ENCODE data around the gene SUMO3. TPM values are rescaled to one million over a fixed set of nuclear protein-coding genes. Genes with fewer than 3 reads are reported as not detected.

SUMO3 gene
- total RNA-seq, 1 experiment from 2014 or later = 41.4 TPM

DNA sequence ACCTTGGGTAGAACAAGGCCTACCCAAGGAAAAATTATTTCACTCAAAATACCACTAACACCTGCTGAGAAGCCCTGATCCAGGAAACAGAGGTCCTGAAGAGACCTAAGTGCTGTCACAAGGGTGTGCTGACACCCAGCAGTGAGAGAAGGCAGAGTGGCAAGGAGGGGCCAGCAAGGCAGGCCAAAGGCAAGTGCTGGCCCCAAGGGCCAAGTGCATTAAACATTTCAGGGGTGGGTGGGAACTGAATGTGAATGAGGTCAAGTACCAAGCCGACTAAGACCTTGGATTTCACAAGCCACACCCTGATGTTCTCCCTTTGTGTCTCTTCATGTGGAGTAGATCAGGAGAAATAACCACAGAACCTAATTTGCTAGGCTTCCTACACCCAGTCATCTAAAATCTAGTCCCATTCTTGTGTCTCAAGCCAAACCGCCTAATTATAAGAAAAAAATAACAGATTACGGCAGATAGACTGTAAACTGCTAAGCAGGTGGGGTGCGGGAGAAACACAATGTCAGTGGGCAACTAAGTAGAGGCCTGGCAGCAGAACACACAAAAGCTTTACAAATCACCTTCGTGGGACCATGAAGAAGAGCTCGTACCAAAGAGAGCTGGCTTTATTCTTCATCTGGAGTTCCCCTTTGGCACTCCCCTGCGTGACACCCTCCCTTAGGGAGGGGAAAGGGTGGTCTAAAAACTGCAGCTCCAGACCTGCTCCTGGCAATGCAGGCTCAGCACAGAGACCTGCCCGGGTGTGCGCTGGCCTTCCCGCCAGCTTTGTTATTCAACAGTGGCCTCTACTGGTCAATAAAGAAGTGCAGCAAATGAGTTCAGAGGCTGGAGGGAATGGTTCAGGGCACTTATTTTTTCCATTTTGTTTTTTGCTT lies 24.9 kb downstream of the SUMO3 start:
- no peaks in the 10 kb centered on the region for H3K4me1 ChIP-seq (ENCODE audit: control insufficient read depth, insufficient read depth, low read length)
- DNase-seq (ENCODE audit: low read depth, low spot score) (no peak), ATAC-seq (peak; percentile 96)
- H3K4me3 ChIP-seq (ENCODE audit: low read depth in 2 of 2, low read length in 2 of 2) = no peak overlapping the region
- H3K27me3 ChIP-seq (ENCODE audit: control insufficient read depth, insufficient read depth, low read length) = no peaks in the 10 kb centered on the region
- no TSS peak for BruUV-seq (replicated peaks)
- intact Hi-C loops (cut with micrococcal nuclease; ENCODE audit: unreplicated experiment) = no loop called here
- H3K9me3 ChIP-seq (ENCODE audit: control insufficient read depth, insufficient read depth, low read depth, low read length) = no peaks in the 10 kb centered on the region
- ChIA-PET POLR2A (no interaction called here), CTCF (interaction anchor here (0.6 to 1.3 kb wide), 4 partner anchors 14 to 282 kb away, joined by 3 to 9 read pairs (median 6); no protein-coding TSS in a partner anchor)
- in situ Hi-C loops (cut with HindIII; ENCODE audit: low pct_unique_long_range_greater_than_20kb, low sequenced_read_pairs) = no loop called here
- H3K27ac ChIP-seq (ENCODE audit: low read length) = no peak overlapping the region
- TF ChIP-seq TCF7L2 (IDR thresholded peaks at IDR 0.05; ENCODE audit: low read depth, low read length) (no peak), CTCF (IDR thresholded peaks at IDR 0.05) (peak; percentile 82)
- no peaks in the 10 kb centered on the region; the same call in 1 of the 2 replicates for H3K36me3 ChIP-seq (ENCODE audit: control insufficient read depth, insufficient read depth, low read length)

GRCh38 chr21:44791993-44792392 lies 25.9 kb downstream of the SUMO3 start:
- Histone ChIP-seq H3K36me3 (ENCODE audit: control insufficient read depth, insufficient read depth, low read length) (no peaks in the 10 kb centered on the region), H3K27me3 (ENCODE audit: control insufficient read depth, insufficient read depth, low read length) (no peaks in the 10 kb centered on the region), H3K4me1 (ENCODE audit: control insufficient read depth, insufficient read depth, low read length) (no peaks in the 10 kb centered on the region), H3K9me3 (ENCODE audit: control insufficient read depth, insufficient read depth, low read depth, low read length) (no peaks in the 10 kb centered on the region), H3K4me3 (ENCODE audit: low read depth in 2 of 2, low read length in 2 of 2) (no peak overlapping the region), H3K27ac (ENCODE audit: low read length) (no peak overlapping the region)
- CTCF ChIA-PET = no interaction called here
- no peak for DNase-seq (ENCODE audit: low read depth, low spot score)
- in situ Hi-C loops (cut with HindIII; ENCODE audit: low pct_unique_long_range_greater_than_20kb, low sequenced_read_pairs) (no loop called here), intact Hi-C loops (cut with micrococcal nuclease; ENCODE audit: unreplicated experiment) (no loop called here)
- POLR2A ChIA-PET = no interaction called here
- no peak for ATAC-seq
- BruUV-seq (replicated peaks) = no TSS peak
- no peak for TF ChIP-seq TCF7L2 (IDR thresholded peaks at IDR 0.05; ENCODE audit: low read depth, low read length)
- no peak for TF ChIP-seq REST (IDR thresholded peaks at IDR 0.05; ENCODE audit: insufficient read depth in 1 of 2, low read depth in 2 of 2, low read length in 1 of 2)
- no peak for TF ChIP-seq POLR2AphosphoS5 (IDR thresholded peaks at IDR 0.05; ENCODE audit: low read depth, low read length)
- TF ChIP-seq SIN3A (IDR thresholded peaks at IDR 0.05; ENCODE audit: borderline replicate concordance, insufficient read depth, low read depth, low read length) = no peak
- TF ChIP-seq CTCF (IDR thresholded peaks at IDR 0.05) = no peak

All from Panc1 (cell line).